NCI-H748 treated with DMSO at 0.1 percent for 48 hours (cell line): ENCODE results near the gene SRRD.
"Not testable (repeated sequence)": the region's sequence is repeated elsewhere in the genome, so short reads cannot be mapped to it uniquely, and the experiment has no call there.

Experiments
- DNase-seq: peaks from one replicate; lab custom pipeline; 2025; lab: John Stamatoyannopoulos, UW

SRRD gene

GRCh38 chr22:26483439-26484359 is at the start of gene SRRD, which contains the start of gene HPS4:
TSS of gene SRRD (plus strand) at chr22:26483877. CDS start at chr22:26483891, 14 bp downstream.
TSS of gene HPS4 (minus strand) at chr22:26483783. CDS start at chr22:26481762, 2,021 bp downstream.
- peak; percentile 42 for DNase-seq

DNA sequence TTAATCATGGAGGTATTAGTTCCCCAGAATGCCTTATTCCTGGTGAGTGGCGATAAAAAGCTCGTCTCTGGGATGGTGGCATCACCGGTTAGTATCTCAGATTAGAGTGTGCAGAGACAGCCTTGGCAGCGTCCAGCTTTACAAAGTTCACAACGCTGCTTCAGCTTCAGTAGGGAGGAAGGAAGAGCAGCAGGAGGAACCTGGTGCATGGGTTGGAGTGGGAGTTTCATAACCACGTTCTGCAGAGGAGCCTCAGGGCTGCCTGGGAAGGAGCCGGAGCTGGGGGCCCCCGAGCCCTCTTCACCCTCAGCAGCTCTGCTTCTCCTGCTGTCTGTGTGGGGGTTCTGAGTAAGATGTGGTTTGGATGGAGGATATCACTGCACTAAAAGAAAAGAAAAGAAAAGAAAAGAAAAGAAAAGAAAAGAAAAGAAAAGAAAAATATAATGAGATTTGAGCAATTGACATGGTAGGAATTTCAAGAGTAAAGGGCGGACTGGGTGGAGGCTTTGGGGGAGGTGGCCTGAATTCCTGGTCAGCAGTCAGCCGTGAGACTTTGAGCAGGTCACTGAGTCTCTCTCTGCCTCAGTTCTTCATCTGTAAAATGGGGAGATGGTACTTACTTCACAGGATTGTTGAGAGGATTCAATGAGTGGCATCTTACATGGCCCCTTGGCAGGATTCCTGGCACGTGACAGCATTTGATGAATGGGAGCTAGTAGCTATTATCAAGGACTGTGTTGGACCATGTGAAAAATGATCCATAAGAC is 48.2 kb upstream of the SRRD start:
- DNase-seq = no peak

- DNase-seq = no peak
These were observed 46.7 kb upstream of the SRRD start for GRCh38 chr22:26436903-26437515.

DNA sequence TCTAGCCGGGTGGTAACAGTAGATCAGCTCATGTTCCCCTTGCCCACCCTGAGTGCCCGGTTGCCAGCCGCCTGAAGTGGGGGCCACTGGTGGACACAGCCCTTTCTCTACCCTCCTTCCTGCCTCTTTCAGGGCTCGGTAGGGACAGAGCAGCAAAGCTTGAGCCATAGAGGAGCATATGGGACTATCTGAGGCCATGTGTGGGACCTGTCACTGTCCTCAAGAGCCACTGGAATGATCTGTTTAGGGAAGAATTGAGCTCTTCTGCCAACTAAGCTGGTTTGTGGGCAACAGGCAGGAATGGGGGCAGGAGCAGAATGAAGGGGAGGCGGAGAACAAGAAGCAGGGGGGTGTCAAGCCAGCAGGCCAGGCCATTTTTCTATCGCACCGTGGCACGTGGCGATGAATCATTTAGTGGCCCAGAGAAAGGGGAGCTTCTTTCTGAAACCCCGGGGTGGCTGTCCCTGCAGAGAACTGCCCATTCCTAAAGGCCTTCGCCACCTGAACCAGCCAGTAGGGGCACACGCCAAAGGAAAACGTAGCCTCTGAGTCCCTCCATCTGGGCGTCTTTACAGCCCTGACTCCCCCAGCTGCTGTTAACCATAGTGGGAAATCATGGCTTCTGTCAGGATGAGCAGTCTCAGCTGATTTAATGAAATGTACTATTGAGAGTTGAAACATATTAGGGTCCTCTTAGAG is 45.8 kb upstream of the SRRD start:
- no peak for DNase-seq

DNA sequence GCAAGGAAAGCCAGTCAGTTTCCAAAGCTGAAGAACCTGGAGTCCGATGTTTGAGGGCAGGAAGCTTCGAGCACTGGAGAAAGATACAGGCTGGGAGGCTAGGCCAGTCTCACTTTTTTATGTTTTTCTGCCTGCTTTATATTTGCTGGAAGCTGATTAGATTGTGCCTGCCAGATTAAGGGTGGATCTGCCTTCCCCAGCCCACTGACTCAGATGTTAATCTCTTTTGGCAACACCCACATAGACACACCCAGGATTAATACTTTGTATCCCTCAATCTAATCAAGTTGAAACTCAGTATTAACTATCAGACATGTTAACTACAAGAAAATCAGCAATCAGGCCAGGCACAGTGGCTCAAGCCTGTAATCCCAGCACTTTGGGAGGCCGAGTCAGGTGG is 44.9 kb upstream of the SRRD start:
- not testable (repeated sequence) for DNase-seq

DNA sequence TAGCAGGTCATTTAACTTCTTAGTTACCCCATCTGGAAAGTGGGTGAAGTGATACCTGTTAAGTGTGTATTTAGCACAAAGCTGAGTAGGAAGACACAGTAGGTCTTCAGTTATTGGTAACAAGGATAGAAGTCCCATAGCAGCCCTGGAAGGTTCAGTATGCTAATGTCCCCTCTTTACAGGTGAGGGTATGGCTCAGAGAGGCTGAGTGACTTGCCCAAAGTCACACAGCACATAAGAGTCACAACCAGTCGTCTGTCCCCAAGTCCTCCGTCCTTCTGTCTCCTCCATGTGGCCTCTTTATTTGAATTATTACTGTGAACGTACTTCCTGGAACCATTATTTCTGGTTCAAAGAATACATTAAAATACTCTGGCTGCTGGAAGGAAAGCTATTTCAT is 44.1 kb upstream of the SRRD start:
- DNase-seq = no peak

GRCh38 chr22:26442086-26442756 is 41.5 kb upstream of the SRRD start:
- no peak for DNase-seq

GRCh38 chr22:26443901-26444690 is 39.6 kb upstream of the SRRD start:
- no peak for DNase-seq

DNA sequence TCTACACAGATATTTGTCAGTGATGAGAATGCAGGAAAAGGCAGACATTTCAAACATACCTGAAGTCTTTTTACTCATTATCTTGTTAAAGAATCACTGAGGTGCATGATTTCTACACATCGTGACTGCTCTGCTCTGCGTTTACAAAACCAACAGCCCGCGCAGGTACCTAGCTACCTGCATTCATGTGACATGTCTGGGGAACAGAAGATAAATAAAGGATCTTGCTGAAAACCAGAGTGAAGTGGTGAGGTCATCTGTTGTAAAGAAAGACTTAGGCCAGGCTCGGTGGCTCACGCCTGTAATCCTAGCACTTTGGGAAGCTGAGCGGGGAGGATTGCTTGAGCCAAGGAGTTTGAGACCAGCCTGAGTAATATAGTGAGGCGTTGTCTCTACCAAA is 38.9 kb upstream of the SRRD start:
- no peak for DNase-seq

DNA sequence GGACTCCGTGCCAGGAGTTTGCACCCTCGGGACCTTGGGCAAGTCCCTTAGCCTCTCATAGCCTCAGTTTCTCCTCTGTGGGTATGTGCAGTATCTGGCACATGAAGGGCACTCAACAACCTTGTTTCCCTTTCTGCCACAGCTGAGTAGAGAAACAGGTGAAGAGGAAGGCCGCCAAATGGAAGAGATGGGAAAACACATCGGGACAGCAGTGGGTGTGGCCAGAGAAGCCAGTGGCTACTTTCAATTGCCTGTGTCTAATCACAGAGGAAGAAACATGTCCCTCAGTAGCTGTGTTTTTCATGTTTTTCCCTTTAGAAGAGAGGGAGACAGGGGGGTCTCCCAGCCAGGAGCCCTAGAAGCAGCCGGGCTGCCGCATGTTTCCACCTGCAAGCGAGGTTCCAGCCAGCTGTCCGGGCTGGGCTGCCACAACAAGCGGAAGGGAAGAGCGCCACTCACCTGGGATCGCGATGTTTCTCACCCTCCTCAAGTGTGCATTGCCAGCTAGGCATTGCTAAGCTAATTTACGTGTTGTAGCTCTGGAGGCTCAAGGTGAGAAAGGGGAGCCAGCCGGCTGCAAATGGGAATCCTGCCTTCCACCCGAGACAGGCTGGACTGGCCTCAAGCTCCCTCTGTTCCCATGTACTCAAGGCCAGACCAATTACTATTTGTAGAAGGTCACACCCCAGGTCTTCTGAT is 38.0 kb upstream of the SRRD start:
- no peak for DNase-seq

GRCh38 chr22:26446808-26447515 is 36.7 kb upstream of the SRRD start:
- DNase-seq = no peak

GRCh38 chr22:26447584-26448329 is 35.9 kb upstream of the SRRD start:
- no peak for DNase-seq

DNA sequence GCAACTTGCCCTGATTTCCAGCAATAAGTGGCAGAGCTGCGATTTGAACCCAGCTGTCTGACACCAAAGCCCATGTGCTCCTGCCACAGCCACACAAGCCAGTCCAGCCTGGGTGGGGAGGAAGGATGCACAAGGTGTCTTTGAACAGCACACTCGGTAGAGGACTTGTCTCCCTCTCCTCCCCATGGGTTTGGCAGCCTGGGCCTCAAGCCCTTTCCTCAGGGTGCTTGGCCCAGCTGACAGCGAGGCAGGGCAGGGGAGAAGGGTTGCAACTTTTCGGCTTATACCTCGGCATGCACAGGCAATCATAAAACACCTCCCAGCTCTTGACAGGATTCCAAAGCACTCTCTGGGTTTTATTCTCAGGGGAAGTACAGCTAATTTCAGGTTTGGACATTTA is 35.3 kb upstream of the SRRD start:
- no peak for DNase-seq

DNA sequence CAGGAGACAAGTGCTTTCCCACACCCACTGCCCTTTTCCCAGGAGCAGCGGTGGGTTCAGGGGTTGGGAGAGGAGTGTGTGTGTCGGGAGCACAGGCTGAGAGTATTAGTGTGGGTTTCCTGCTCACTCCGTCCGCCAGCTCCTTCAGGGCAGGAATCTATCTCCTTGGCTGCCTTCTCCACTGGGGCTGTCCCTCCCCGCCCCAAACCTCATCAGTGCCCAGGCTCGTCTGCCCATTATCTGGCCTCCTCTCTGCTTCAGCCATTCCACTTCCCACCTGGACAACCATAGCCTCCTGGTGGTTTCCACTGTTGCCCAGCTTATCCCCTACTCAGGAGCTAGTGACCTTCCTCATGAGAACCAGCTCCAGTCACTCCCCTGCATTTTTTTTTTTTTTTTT is 34.7 kb upstream of the SRRD start:
- DNase-seq = no peak

GRCh38 chr22:26450453-26451185 is 33.1 kb upstream of the SRRD start:
- DNase-seq = no peak

DNA sequence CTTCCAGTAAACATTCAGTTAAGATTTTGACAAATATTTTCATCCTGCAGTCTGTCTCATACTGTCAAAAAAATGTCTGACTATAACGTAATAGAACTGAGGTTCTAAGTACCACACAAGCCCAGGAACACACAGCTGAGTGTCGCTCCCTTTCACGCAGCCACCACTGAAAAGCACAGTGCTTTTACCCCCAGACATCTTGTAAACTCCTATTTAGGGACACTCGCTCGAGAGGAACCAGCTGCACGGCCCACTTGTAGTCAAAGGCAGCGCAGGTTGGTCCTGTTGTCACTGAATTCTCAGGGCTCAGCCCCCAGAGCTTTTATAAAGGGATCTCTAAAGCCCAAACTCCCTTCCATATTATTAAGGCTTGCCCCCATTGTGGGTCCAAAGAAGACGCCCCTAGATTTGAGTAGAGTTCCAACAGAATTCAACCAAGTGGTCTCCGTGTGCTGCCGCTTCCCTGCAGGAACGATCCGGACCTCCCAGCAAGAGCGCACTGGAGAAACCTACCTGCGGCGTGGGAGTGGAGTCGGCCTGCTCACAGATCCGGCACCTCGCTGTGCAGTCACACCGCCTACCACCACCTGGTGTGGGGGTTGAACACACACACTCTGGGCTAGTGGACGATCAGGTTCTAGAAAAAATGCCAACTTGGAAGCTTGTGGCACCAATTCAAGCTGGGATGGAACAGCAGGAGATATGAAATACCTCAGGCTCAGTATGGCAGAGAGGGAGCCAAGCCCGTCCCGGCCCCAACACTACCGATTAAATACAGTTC is 31.3 kb upstream of the SRRD start:
- no peak for DNase-seq

DNA sequence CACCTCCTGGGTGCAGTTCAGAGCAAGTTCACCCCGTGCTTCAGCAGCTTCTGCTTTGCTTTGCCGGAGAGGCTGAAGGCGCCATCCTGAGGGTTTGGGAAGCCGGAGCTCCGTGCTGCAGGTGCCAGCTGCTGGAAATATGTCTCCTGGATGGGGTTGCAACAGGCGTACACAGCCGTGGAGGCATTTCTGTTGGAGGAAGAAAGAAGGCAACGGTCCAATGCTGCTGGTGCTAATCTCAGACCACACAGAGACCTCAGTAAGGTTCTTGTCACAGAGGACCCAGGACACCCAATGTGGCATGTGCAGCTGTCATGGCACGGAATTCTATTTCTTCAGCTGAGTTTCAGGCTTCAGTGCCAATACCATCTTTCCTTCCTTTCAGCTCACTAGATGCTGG is 30.5 kb upstream of the SRRD start:
- no peak for DNase-seq
